RCC 7860 (cell line): ENCODE measurements around the gene SORCS2.

Source experiments
- DNase-seq: peaks from one replicate; pipeline ENCODE4 v3.0.0-alpha.2; 2015; ENCODE audit warnings: low spot score
- FAIRE-seq: peaks from 2 replicates; lab custom pipeline; 2012; peaks lifted over from hg19 to GRCh38; lab: Jason Lieb, UNC

The SORCS2 gene

DNA sequence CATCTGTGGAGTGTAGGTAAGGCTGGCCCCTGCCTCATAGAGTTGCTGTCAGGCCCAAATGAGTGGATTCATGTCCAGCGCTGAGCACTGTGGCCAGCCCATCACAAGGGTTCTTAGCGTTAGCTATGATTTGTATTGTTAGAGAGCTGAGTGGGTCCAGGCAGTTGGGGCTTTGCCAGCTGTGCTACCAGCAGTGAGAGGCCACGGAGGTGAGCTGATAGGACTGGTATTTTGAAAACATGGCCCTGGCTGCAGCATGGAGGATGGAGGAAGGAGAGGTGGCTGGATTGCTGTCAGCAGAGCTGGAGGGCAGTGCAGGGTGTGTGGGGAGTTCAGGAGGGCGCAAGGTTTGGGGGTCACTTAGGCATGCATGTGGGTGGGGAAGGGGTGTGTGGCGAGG is 172.6 kb downstream of the SORCS2 start:
- FAIRE-seq (no peak), DNase-seq (no peak)

- FAIRE-seq (no peak), DNase-seq (no peak)
These were observed 173.3 kb downstream of the SORCS2 start for GRCh38 chr4:7365462-7366179.

DNA sequence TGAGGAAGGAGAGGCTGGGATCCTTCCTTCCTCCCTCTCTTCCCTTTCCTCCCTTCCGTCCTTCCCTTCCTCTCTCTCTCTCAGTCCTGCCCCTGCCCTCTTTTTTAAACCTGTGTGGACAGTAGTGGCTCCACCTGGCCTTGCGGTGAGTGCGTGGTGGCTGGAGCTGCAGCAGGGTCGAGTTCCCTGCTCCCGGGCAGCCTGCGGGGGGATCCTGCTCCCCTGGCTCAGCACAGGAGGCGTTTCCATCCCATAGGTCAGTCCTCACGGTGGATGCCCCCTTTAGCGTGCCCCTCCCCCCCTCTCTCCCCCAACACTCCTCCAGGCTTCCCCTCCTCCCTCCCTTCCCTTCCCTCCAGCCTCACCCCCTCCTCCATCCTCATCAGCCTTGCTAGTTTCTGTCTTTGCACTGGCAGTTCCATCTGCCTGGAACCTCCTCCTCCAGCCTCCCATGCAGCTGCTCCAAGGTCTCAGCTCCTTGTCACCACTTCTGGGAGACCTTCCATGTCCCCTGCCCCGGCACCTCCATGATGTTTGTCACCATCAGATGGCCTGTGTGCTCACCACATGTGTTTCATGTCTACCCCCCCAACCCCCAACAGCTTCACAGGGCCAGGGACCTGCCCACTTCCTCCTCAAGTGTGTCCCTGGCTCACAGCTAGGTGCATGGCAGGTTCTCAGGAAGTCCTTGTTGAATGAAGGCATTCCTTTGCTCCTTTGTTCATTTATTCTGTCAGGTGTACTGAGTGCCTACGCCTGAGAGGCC is 174.0 kb downstream of the SORCS2 start:
- FAIRE-seq (no peak), DNase-seq (no peak)

DNA sequence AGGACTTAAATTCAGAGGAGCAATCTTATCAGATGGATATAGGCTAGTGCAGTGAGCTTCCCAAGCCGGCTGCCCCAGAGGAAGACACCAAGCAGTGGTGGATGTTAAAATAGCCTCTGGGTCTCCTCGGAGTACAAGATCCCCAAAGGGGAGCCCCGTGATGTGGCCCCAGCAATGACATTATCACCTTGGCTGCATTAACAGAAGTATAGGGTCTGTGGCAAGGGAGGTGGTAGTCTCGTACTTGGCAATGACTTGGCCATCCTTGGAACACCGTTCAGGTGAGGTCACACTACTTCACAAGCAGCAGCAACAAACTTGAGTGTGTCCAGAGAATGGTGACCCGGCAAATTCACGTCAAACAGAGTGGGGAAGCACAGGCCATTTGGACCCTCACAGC is 174.6 kb downstream of the SORCS2 start:
- no peak for FAIRE-seq
- DNase-seq = no peak

- DNase-seq (no peak), FAIRE-seq (no peak)
These were observed 175.1 kb downstream of the SORCS2 start for GRCh38 chr4:7367406-7367805.

GRCh38 chr4:7367864-7368277 is 175.5 kb downstream of the SORCS2 start:
- FAIRE-seq (no peak), DNase-seq (no peak)

DNA sequence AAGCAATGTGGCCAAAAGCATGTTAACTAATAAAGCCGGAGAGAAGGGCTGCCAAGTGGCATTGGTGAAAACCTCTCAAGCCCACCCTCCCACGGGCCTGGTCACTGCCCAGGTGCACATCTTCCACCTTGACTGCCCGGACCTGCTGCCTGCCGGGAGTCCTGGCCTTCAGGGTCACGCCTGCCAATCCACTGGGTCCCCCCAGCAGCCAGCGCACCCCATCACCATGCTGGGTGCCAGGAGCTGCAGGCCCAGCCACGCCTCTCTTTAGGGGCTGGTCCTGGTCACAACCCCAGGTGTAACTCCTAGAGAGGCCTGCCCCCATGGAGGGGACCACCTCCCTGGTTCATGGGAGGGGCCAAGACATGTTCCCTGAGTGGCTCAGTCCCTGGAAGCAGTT is 176.0 kb downstream of the SORCS2 start:
- DNase-seq (no peak), FAIRE-seq (no peak)

DNA sequence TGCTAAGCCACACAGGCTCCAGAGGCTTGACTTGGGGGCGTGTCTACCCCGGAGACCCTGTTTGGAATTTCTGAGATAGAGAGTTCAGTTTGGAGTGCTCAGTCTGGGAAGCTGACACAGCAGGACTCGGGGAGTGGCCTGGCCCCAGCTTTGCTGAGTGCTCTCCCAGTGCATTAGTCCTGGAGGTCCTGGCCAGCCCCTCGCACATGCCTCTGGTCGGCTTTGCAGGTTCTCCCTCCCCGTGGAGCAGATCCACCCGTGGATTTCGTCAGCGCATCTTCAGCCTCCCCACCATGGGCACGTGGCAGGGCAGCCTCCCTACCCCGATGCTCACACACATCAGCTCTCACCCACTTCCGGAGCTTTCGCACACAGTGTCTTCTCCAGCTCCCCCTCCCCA is 177.2 kb downstream of the SORCS2 start:
- DNase-seq = no peak
- FAIRE-seq = no peak

DNA sequence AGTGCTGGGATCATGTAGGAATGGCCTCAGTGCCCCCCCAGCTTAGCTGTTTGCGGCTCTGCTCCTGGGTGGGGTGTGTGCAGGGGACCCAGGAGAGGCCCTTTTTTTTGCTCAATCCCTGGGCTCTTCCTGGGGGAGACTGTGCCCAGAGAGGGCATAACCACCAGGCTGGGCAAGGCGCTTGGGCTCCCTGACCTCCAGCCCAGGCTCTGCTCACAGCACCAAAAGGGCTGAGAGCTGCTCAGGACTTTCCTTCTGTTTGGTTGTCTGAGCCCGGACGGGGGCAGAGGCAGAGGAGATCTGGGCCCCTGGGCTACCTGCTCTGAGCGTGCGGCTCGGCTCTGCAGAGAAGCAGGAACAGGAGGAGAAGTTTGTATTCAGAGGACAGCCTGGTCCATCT is 177.7 kb downstream of the SORCS2 start:
- FAIRE-seq = no peak
- DNase-seq = no peak

- FAIRE-seq (no peak), DNase-seq (no peak)
These were observed 179.0 kb downstream of the SORCS2 start for GRCh38 chr4:7371210-7371941.

- no peak for DNase-seq
- no peak for FAIRE-seq
These were observed 180.3 kb downstream of the SORCS2 start for GRCh38 chr4:7372673-7373072.

DNA sequence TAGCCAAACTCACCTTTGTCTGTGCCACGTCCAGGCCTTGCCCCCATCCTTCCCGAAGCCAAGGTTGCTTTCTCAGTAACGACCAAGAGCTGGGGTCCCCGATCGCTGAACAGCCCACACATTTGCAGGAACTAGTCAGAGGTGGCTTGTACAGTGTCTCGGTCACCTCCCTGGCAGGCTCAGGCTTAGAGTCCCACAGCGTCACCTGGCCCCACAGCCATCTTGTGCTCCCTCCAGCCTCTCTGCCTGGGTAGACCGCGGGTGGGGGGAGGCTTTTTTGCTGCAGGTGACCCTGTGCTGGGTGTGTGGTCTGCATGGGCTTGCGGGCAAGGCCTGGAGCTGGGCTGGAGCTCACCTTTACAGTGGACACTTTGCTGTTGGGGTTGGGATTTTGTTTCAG is 182.2 kb downstream of the SORCS2 start:
- no peak for FAIRE-seq

GRCh38 chr4:7375427-7375826 is 183.1 kb downstream of the SORCS2 start:
- no peak for DNase-seq
- no peak for FAIRE-seq

More for the DNA sequence above, 182.2 kb downstream of the SORCS2 start:
- DNase-seq = no peak

- no peak for FAIRE-seq
These were observed 185.0 kb downstream of the SORCS2 start for GRCh38 chr4:7377223-7377865.

DNA sequence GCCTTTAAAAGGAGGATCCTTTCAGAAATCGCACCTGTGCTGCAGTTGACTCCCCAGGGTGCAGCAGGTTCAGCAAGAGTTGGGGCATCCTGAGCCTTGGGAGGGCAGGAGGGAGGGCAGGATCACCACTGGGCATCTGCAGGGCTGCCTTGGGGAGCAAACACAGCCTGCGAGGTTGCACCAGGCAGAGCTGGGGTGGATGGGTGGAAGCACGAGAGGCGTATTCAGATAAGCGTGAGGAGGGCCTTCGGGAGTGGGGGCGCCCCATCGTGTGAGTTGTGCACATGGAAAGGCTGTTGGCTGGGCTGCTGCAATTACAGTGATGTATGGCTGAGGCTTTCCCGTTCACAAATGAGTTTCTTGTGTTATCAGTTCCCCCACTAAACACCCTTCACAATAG is 186.8 kb downstream of the SORCS2 start:
- no peak for FAIRE-seq

More at GRCh38 chr4:7377223-7377865, 185.0 kb downstream of the SORCS2 start:
- DNase-seq = no peak

GRCh38 chr4:7379719-7380118 is 187.4 kb downstream of the SORCS2 start:
- no peak for FAIRE-seq

More for the DNA sequence above, 186.8 kb downstream of the SORCS2 start:
- DNase-seq = no peak

DNA sequence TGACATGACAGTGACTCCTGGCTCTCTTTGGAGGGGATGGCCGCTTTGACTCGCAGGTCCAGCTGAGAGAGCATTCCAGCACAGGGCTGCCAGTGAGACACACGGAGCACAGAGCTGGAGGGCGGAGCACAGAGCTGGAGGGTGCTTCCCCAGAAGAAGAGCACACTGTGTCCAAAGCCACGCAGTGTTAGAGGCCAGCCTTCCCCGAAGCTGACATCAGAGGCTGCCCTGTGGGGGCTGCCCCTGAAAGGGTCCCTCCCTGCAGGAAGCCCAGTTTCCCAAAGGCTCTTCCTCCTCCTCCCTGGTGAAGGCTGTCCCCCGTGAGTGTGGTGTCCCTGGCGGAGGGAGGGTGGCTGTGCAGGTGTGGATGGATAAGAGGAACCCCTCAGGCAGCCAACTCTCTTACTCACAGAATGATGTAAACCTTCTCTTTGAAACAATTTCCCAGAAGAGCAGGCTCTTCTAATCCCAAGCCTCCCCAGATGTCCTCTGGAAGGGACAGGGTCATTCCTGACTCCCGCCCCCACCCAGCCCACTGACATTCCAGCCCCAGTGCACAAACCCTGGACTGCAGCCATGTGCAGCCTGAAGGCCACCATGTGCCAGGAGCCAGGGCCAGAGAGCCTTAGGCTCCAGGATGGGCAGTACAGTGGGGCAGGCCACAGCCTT is 189.0 kb downstream of the SORCS2 start:
- no peak for DNase-seq
- FAIRE-seq = no peak

More at GRCh38 chr4:7379719-7380118, 187.4 kb downstream of the SORCS2 start:
- no peak for DNase-seq

DNA sequence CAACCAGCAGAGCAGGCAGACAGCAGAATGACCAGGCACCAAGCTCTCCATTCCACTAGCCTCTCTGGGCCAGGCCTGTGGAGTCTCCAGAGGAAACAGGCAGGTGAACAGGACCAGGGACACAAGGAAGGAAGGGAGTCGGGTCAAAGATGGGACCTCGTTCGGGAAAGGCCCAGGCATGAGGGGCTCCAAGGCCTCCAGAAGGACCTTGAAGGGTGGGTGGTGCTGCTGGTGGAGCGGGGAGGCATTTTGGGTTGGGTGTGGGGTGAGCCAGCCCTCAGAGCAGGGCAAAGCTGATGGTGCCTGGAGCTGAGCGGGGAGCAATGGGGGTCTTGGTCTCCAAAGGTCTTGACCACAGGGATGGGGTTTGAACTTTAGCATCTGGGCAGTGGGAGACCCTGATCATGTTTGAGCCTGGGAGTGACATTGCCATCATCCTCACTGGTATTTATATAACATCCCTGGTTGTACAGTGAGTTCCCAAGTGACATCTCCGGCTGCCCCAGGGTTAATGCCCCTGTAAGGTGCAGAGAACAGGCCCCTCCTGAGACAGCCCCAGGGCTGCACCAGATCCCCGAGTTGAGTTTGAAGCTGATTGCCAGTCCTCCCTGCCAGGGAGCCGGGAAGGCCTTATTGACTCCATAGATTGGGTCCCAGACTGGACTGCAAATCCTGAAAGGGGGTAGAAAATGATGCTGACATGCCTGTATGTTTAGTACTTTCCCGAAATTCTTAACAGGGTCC is 189.7 kb downstream of the SORCS2 start:
- DNase-seq (no peak), FAIRE-seq (no peak)

DNA sequence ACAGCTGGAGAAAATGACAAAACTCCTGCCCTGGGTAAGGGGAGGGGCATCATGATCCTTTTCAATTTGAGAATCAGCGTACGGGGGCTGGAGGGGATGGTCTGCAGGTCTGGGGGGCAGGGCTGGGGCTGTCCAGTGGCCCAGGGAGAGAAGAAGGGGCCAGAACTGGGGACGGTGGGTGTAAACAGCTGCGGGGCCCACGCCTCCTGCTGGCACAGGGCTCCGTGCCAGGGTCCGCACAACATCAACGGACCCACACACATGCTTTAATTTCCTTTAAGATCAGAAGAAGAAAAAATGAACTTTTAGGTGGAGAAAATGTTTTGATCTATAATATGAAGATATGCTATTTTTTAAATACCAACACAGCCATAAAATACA is 190.3 kb downstream of the SORCS2 start:
- FAIRE-seq = no peak
- no peak for DNase-seq

DNA sequence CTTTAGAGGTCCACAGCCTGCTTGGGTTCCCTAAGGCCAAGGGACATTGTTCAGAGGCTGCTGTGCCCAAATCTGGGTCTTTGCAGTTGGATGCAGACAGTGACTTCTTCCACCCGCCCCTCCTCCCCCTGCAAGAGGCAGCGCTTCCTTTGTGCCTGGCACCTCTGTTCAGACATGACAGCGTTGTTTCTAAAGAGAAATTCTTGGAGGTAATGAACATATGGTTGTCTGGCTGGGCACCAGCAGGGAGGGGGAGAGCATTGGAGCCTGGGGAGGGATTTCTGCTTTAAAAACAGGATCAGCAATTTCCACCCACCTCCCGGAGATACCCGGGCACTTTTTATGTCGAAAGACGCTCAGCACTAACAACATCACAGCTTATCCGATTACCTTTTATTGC is 190.9 kb downstream of the SORCS2 start:
- FAIRE-seq (no peak), DNase-seq (no peak)
